Dermis lymphatic vessel endothelial cell (primary cell): ENCODE results near the gene SPATA13. TPM values are rescaled to one million over a fixed set of nuclear protein-coding genes. Genes with fewer than 3 reads are reported as not detected.

Experiments used
- total RNA-seq: library from RNA; depleted of rRNA; stranded (reverse); fragments of >200 nt; gene quantifications from 2 replicates; pipeline ENCODE4 v1.2.1, GENCODE V29; 2014

The SPATA13 gene
- total RNA-seq, result 1.6 and 2.9 TPM in 2 replicates

DNA sequence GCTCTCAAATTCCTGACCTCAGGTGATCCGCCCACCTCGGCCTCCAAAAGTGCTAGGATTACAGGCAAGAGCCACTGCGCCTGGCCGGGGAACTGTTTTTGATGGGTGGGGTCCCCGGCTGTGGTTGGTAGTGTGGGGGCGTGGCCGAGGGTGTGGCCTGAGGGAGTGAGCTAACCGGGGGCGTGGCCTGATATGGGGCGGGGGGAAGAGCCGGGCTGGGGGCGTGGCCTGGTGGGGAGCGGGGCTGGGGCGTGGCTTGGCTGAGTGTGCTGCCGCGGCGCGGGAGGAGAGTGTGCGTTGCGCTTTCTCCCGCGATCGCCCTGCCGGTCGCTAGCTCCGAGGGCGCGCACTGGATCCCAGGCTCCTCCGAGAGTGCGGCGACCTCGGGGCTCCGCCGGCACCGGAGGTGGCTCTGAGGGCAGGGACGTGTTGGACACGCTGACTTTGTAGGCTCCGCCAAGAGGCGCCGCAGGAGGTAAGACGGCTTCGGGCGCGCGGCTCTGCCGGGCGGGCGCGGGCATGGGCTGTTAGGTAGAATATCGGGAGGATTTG lies at the start of gene SPATA13:
TSS of gene SPATA13 (plus strand) at position 263 of the 552 bp plus-strand sequence. CDS start 62,210 bp downstream, outside the sequence.

DNA sequence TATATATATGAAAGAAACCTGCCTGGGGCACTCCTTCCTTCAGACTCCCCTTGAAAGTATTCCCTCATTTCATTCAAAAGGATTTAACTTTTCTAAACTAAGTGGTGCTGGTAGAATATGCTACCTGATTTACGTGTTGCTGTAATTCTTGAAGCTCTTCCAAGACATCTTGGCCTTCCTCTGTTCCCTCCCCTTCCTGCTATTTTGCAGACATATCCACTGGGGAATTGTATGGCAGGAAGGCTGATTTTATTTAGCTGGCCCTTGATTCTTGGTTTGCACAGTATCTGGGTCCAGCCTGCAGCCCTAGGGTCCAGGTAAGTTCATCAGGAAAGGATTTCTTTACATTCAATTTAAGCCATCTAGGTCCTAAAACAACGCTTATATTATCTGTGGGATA lies 148.8 kb downstream of the SPATA13 start, which contains the start of gene C1QTNF9:
TSS of gene C1QTNF9 (plus strand) at position 281 of the 400 bp plus-strand sequence. CDS start 6,424 bp downstream, outside the sequence.

Other genes starting within 250 kb of the SPATA13 start
- gene C1QTNF9, start 148.9 kb downstream of the SPATA13 start, total RNA-seq, result not detected in 2 replicates